ENCODE results near the gene TJAP1. TPM values are rescaled to one million over a fixed set of nuclear protein-coding genes. Genes with fewer than 3 reads are reported as not detected.
A peak's percentile ranks its signal among the peaks of the same experiment; 100 is the strongest.

TJAP1 gene
- total RNA-seq, 1 experiment from 2014 or later: 24.8 TPM

DNA sequence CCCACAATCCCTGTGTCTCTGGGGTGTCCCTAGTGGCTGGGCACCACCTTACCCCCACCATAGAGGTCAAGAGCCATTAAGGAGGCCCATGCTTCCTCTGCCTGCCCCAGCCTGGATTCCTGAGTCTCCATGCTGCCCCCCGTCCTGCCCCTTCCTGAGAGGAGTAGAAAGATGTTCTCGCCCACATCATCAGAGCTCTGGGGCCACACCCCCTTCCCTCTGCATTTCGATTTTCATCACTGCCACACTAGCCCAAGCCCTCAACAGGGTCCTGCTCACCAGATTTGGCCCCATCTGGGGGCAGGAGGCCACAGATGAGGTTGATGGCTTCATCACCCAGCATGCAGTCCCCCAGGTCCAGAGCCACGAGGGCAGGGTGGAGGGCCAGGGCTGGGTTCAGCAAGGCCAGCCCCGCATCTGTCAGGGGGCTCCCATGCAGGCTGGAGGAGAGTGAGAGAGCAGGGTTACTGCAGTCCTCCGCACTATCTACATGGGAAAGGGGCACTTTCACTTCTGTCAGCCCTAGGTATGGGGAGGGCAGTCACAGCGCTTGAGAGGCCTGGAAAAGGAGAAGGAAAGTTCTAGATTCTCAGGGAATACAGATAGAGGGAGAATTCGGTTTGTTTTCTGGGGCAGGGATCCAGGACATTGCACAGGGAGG, 31.2 kb downstream of the TJAP1 start:
- H3K27ac ChIP-seq: no peak overlapping the region
- peaks cover 13% of the 10 kb centered on the region for H3K4me1 ChIP-seq (replicated peaks)
- H3K4me3 ChIP-seq: no peak overlapping the region
- H3K27me3 ChIP-seq (replicated peaks): peaks cover 6% of the 10 kb centered on the region
- H3K9me3 ChIP-seq (replicated peaks): peaks cover 4% of the 10 kb centered on the region; the same call in 1 of the 2 replicates
- no peak for DNase-seq (ENCODE audit: low read depth in 1 of 2, low spot score in 2 of 2)
- peaks cover 49% of the 10 kb centered on the region for H3K36me3 ChIP-seq

GRCh38 chr6:43509142-43509983, 32.0 kb downstream of the TJAP1 start:
- DNase-seq (ENCODE audit: low read depth in 1 of 2, low spot score in 2 of 2): no peak
- peaks cover 6% of the 10 kb centered on the region for H3K27me3 ChIP-seq (replicated peaks)
- H3K4me1 ChIP-seq (replicated peaks): peaks cover 13% of the 10 kb centered on the region
- H3K27ac ChIP-seq: no peak overlapping the region
- H3K4me3 ChIP-seq: peak overlapping the region; percentile 59
- H3K36me3 ChIP-seq: peaks cover 54% of the 10 kb centered on the region
- peaks cover 4% of the 10 kb centered on the region; the same call in 1 of the 2 replicates for H3K9me3 ChIP-seq (replicated peaks)

DNA sequence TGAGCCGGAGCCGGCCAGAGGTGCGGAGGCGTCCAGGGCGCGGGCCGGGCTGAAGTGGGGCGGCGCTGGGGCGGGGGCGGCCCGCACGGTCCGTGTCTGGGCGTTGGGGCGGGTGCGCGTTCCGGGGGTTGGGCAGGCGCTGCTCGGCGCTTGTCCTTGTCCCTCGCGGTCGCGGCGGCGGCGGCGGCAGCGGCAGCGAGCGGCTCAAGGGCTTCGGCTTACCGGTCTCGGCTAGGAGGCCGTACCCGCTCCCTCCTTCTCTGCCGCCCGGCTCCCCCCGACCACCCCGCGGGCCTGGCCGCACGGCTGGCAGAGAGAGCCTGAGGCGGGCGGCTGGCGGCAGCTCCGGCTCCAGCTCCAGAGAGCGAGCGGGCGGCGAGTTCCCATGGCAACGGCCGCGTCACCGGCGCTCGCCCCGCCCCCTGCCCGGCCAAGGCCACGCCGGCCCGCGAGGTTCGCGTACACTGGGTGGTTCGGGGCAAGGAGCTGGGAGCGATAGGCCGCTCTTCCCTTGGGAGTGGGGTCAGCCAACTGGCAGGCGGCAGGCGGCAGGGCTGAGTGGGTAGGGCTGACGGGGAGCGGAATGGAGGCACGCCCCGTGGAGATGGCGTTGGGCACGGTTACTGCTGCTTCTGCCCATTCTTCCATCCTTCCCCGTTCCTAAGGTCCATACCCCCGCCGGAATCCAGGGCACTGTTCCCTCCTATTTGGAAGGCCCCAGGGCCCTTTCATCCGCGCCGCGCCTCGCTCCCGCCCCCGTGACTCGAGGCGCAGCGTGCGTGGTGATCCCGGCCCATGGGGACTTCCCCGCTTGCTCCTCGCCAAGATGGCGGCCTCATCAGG, 32.8 kb downstream of the TJAP1 start, which contains the start of gene LRRC73:
Gene LRRC73, minus strand, starts transcription at position 363 of the 843 bp plus-strand sequence. CDS start 561 bp downstream, outside the sequence.
- peaks cover 6% of the 10 kb centered on the region for H3K27me3 ChIP-seq (replicated peaks)
- H3K4me1 ChIP-seq (replicated peaks): peaks cover 13% of the 10 kb centered on the region
- H3K9me3 ChIP-seq (replicated peaks): peaks cover 4% of the 10 kb centered on the region; the same call in 1 of the 2 replicates
- no peak within 1 kb of the TSS for H3K27ac ChIP-seq
- peak within 1 kb of the TSS; percentile 59 for H3K4me3 ChIP-seq
- peaks cover 56% of the 10 kb centered on the region for H3K36me3 ChIP-seq
- peak; percentile 85 to 87 for DNase-seq (ENCODE audit: low read depth in 1 of 2, low spot score in 2 of 2)

DNA sequence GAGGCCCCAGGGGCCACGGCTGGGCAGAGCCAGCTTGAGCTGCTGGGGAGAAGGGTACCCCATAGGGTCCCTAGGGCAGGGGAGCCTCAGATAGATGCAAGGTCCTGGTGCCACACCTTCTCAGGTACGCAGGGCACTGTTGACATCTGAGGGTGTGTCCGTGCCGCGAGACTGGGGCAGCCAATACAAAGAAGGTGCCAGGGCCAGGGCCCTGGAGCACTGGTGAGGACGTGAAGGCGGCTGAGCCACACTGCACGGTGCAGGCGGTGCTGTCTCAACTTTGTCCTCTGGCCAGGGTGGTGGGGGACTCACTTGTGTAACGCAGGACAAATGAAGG, 33.4 kb downstream of the TJAP1 start:
- no peak overlapping the region for H3K27ac ChIP-seq
- peaks cover 61% of the 10 kb centered on the region for H3K36me3 ChIP-seq
- DNase-seq (ENCODE audit: low read depth in 1 of 2, low spot score in 2 of 2): no peak
- H3K4me3 ChIP-seq: no peak overlapping the region
- H3K4me1 ChIP-seq (replicated peaks): peaks cover 17% of the 10 kb centered on the region
- peaks cover 6% of the 10 kb centered on the region for H3K27me3 ChIP-seq (replicated peaks)
- H3K9me3 ChIP-seq (replicated peaks): peaks cover 4% of the 10 kb centered on the region; the same call in 1 of the 2 replicates

- no peak overlapping the region for H3K4me3 ChIP-seq
- no peak for DNase-seq (ENCODE audit: low read depth in 1 of 2, low spot score in 2 of 2)
- peaks cover 57% of the 10 kb centered on the region for H3K36me3 ChIP-seq
- no peak overlapping the region for H3K27ac ChIP-seq
- peaks cover 6% of the 10 kb centered on the region for H3K27me3 ChIP-seq (replicated peaks)
- H3K4me1 ChIP-seq (replicated peaks): peaks cover 20% of the 10 kb centered on the region
- peaks cover 4% of the 10 kb centered on the region; the same call in 1 of the 2 replicates for H3K9me3 ChIP-seq (replicated peaks)
Observed at GRCh38 chr6:43511824-43512415, 34.5 kb downstream of the TJAP1 start.

- no peak overlapping the region for H3K27ac ChIP-seq
- peaks cover 68% of the 10 kb centered on the region for H3K36me3 ChIP-seq
Observed at GRCh38 chr6:43515808-43516207, 38.4 kb downstream of the TJAP1 start.

GRCh38 chr6:43516367-43516696, 39.0 kb downstream of the TJAP1 start:
- Histone ChIP-seq H3K27me3 (replicated peaks) (no peaks in the 10 kb centered on the region), H3K27ac (peak overlapping the region; percentile 30), H3K36me3 (peaks cover 68% of the 10 kb centered on the region), H3K4me1 (replicated peaks) (peaks cover 17% of the 10 kb centered on the region), H3K4me3 (peak overlapping the region; percentile 68), H3K9me3 (replicated peaks) (no peaks in the 10 kb centered on the region)
- no peak for DNase-seq (ENCODE audit: low read depth in 1 of 2, low spot score in 2 of 2)

More at GRCh38 chr6:43515808-43516207, 38.4 kb downstream of the TJAP1 start:
- DNase-seq (ENCODE audit: low read depth in 1 of 2, low spot score in 2 of 2): no peak
- Histone ChIP-seq H3K27me3 (replicated peaks) (no peaks in the 10 kb centered on the region), H3K4me1 (replicated peaks) (peaks cover 17% of the 10 kb centered on the region), H3K4me3 (peak overlapping the region; percentile 68), H3K9me3 (replicated peaks) (no peaks in the 10 kb centered on the region)

GRCh38 chr6:43516697-43517504, 39.5 kb downstream of the TJAP1 start, which contains the start of the genes POLR1C and YIPF3:
Gene POLR1C, plus strand, starts transcription at chr6:43517089. Its CDS starts 21 bp downstream, at chr6:43517110.
Gene YIPF3, minus strand, starts transcription at chr6:43516926. Its CDS starts 119 bp downstream, at chr6:43516807.
- Histone ChIP-seq H3K4me3 (peak within 1 kb of the TSS; percentile 68), H3K9me3 (replicated peaks) (no peaks in the 10 kb centered on the region), H3K36me3 (peaks cover 68% of the 10 kb centered on the region), H3K27ac (peak within 1 kb of the TSS; percentile 30), H3K27me3 (replicated peaks) (no peaks in the 10 kb centered on the region), H3K4me1 (replicated peaks) (peaks cover 17% of the 10 kb centered on the region)
- DNase-seq (ENCODE audit: low read depth in 1 of 2, low spot score in 2 of 2): peak; percentile 95 to 98

DNA sequence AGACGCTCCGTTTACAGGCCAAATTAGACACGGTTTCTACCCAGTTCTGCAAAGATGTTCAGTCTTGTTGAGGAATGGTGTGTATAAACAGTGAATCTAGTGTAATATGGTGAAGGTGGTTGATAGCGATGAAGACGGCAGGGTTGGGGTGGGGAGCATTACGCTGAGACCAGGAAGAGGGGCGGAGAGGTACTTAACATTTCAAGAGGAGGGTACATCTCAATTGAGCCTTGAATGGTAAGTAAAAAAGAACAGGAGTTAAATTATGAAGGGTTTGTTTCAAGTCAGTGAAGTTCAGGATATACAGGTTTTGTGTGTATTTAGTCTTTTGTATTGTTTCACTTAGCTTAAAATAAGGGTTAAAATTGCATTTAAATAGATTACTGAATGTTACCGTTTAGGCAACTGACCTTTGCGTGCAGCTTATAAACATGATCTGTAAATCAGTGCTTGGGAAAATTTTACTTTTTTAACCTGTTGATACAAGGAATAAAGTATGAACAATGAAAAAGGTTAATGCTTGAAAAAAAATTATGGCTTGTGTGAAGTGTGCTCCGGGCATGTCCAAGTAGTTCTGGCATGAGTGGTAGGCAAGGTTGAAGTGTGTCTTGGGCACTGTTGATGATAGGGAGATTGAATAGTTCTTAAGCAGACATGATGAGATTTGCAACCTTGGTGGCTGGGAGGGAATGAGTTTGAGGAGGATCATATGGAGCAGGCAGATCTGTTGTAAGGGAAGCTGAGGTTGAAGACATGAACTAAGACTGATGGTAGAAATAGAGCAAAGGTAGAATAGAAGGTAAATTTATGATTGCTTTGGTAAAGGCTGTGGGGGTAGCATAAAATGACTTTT, 40.4 kb downstream of the TJAP1 start:
- H3K36me3 ChIP-seq: peaks cover 68% of the 10 kb centered on the region

GRCh38 chr6:43520097-43520496, 42.7 kb downstream of the TJAP1 start:
- Histone ChIP-seq H3K4me1 (replicated peaks) (peaks cover 17% of the 10 kb centered on the region), H3K27ac (no peak overlapping the region), H3K36me3 (peaks cover 68% of the 10 kb centered on the region), H3K4me3 (no peak overlapping the region), H3K9me3 (replicated peaks) (no peaks in the 10 kb centered on the region), H3K27me3 (replicated peaks) (no peaks in the 10 kb centered on the region)
- no peak for DNase-seq (ENCODE audit: low read depth in 1 of 2, low spot score in 2 of 2)

More for the DNA sequence above, 40.4 kb downstream of the TJAP1 start:
- H3K4me1 ChIP-seq (replicated peaks): peaks cover 17% of the 10 kb centered on the region
- no peak overlapping the region; the same call in 1 of the 2 replicates for H3K27ac ChIP-seq
- DNase-seq (ENCODE audit: low read depth in 1 of 2, low spot score in 2 of 2): no peak
- H3K27me3 ChIP-seq (replicated peaks): no peaks in the 10 kb centered on the region
- peak overlapping the region; percentile 68 for H3K4me3 ChIP-seq
- no peaks in the 10 kb centered on the region for H3K9me3 ChIP-seq (replicated peaks)

GRCh38 chr6:43521836-43522235, 44.5 kb downstream of the TJAP1 start:
- Histone ChIP-seq H3K4me1 (replicated peaks) (peaks cover 11% of the 10 kb centered on the region), H3K9me3 (replicated peaks) (no peaks in the 10 kb centered on the region), H3K36me3 (peaks cover 77% of the 10 kb centered on the region), H3K27ac (no peak overlapping the region), H3K27me3 (replicated peaks) (no peaks in the 10 kb centered on the region), H3K4me3 (no peak overlapping the region)
- DNase-seq (ENCODE audit: low read depth in 1 of 2, low spot score in 2 of 2): no peak

All from SJSA1 (cell line).